AG04450 (cell line): ENCODE results near the gene MYLK. TPM values are rescaled to one million over a fixed set of nuclear protein-coding genes. Genes with fewer than 3 reads are reported as not detected.

Experiments
- CTCF ChIA-PET: fragments of 300-600, 350-600 bp; formaldehyde crosslinking; extraction: SDS; loops from one replicate; lab custom pipeline; 2022; ENCODE audit warnings: antibody characterized with exemption, inconsistent platforms; lab: Charles Lee
- POLR2A ChIA-PET: fragments of 350-600 bp; formaldehyde crosslinking; extraction: SDS; loops from one replicate; lab custom pipeline; 2021; ENCODE audit warnings: antibody characterized with exemption, inconsistent platforms; lab: Yijun Ruan, JAX
- DNase-seq: peaks from one replicate; pipeline ENCODE4 v3.0.0-alpha.2; 2011; ENCODE audit warnings: low read depth, low spot score
- H3K27ac ChIP-seq: one replicate; pipeline ENCODE4 v1.5.1; 2012; ENCODE audit warnings: low read depth, low read length, control low read depth
- H3K27me3 ChIP-seq: one replicate; pipeline ENCODE4 v1.6.0; 2012; ENCODE audit warnings: low read length; ENCODE audit not compliant: control insufficient read depth, insufficient read depth
- H3K4me3 ChIP-seq: 2 replicates; pipeline ENCODE4 v1.5.1; 2011; ENCODE audit warnings: mild to moderate bottlenecking, low read depth, low read length, control low read depth
- H3K9me3 ChIP-seq: 2 replicates; pipeline ENCODE4 v1.5.1; 2012; ENCODE audit warnings: low read length; ENCODE audit not compliant: control insufficient read depth, insufficient read depth
- polyA plus RNA-seq: library from polyadenylated mRNA; depleted of rRNA; stranded (reverse); fragments of >200 nt; gene quantifications from 2 replicates; pipeline ENCODE4 v1.2.3, GENCODE V29; 2011
- TF ChIP-seq, protein P1 (sequence below): IDR thresholded peaks from 2 replicates; pipeline ENCODE4 v1.5.1; 2011; ENCODE audit warnings: low read depth, low read length, control low read depth, inconsistent platforms

MYLK gene
- polyA plus RNA-seq, 1 experiment = 1,320 TPM

DNA sequence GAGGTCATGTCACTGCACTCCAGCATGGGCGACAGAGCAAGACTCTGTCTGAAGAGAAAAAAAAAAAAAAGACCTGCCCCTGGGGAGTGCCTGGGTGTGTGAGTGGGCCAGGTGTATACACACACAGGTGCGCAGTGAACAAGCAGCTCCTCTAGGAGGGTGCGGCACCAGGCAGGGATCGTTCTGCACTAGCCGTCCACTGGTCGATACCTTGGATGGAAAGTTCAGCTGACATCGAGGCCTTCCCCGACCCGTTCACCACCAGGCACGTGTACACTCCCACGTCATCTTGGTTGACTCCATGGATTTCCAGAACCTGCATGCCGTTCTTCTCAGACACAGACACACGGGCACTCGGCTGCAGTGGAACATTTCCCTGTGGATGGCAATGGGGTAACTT lies 147.0 kb downstream of the MYLK start:
- Histone ChIP-seq H3K27ac (no peak overlapping the region), H3K27me3 (no peaks in the 10 kb centered on the region), H3K4me3 (no peak overlapping the region), H3K9me3 (no peaks in the 10 kb centered on the region)
- ChIA-PET CTCF (no interaction called here), POLR2A (no interaction called here)
- TF ChIP-seq, protein P1, sequence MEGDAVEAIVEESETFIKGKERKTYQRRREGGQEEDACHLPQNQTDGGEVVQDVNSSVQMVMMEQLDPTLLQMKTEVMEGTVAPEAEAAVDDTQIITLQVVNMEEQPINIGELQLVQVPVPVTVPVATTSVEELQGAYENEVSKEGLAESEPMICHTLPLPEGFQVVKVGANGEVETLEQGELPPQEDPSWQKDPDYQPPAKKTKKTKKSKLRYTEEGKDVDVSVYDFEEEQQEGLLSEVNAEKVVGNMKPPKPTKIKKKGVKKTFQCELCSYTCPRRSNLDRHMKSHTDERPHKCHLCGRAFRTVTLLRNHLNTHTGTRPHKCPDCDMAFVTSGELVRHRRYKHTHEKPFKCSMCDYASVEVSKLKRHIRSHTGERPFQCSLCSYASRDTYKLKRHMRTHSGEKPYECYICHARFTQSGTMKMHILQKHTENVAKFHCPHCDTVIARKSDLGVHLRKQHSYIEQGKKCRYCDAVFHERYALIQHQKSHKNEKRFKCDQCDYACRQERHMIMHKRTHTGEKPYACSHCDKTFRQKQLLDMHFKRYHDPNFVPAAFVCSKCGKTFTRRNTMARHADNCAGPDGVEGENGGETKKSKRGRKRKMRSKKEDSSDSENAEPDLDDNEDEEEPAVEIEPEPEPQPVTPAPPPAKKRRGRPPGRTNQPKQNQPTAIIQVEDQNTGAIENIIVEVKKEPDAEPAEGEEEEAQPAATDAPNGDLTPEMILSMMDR = no peak
- DNase-seq = no peak

DNA sequence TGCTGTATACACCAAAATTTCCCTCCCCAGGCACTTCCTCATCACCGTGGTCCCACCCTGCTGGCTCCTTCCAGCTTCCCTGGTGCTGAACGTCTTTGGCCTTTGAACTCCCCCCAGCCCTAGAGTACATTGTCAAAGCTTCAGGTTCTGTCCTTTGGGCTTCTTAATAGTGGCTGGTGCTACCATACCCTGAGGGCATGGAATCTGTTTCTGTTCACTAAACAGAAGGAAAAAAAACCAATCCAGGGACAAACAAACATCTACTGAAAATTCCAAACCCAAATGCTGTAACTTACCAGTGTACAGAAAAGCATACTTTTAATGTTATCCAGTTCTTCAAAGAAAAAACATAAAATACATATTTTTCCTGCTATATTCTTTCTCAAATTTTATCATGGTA lies 148.7 kb downstream of the MYLK start:
- Histone ChIP-seq H3K27ac (peak overlapping the region; percentile 48), H3K9me3 (no peaks in the 10 kb centered on the region), H3K4me3 (no peak overlapping the region), H3K27me3 (no peaks in the 10 kb centered on the region)
- TF ChIP-seq, protein P1 = no peak
- DNase-seq = no peak
- ChIA-PET CTCF (no interaction called here), POLR2A (interaction anchor here (4.0 kb wide), 1 partner anchor 14 kb away, joined by 35 read pairs; no protein-coding TSS in a partner anchor)

DNA sequence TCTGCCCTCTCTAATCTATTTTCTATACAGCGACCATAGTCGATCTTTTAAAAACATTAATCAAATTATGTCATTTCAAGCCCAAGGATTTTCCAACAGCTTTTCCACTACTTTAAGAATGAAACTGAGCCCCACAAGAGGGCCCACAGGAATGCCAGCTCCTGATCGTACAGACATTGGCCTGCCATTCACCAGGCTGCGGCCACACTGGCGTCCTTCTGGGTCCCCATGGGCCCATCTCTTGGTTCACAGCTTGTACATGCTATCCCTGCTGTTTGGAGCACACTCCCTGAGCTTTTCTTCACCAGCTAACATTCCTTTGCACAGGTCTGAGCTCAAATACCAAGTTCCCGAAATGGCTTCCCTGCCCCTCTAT lies 149.6 kb downstream of the MYLK start:
- POLR2A ChIA-PET = interaction anchor here (0.5 to 4.0 kb wide), 4 partner anchors 15 to 226 kb away, joined by 3 to 35 read pairs (median 11); partner anchors contain the start of gene CCDC14
- CTCF ChIA-PET = interaction anchor here (1.0 to 2.5 kb wide), 2 partner anchors 11 to 16 kb away, joined by 3 to 16 read pairs; no protein-coding TSS in a partner anchor
- Histone ChIP-seq H3K27me3 (no peaks in the 10 kb centered on the region), H3K27ac (peak overlapping the region; percentile 91), H3K4me3 (no peak overlapping the region), H3K9me3 (no peaks in the 10 kb centered on the region)
- no peak for DNase-seq
- TF ChIP-seq, protein P1 = no peak

DNA sequence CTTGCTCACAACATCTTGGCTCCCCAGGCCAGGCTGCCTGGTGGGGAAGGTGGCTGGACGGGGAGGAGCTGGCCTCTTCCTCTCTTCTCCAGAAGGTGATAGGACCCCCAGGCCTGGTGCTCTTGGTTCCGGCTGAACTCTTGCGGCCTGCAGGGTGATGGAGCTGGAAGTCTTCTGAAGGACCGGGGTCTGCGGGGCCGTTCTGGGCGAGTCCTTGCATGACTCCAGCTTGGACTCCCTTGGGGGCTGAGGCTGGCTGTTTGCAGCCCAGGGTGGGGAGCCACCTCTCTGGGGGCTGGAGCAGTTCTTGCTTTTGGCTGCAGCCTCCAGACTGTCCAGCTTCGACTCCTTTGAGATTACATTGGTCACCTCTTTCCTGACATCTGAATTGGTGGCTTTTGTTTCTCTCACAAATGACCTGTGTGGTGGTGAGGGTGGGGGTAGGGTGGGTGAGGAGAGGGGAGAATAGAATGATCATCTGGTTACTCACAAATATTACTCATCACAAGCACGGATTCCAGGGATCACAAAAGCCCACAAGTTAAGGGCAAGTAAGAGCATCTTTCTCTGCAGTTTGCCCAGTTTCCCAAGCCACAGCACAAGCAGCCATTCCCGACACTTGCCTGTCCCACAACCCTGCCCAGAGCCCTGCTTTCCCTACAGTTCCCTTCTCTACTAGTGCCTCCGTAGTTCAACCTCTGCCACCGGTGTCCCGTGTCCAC lies 150.2 kb downstream of the MYLK start:
- ChIA-PET CTCF (interaction anchor here (0.6 to 2.5 kb wide), 4 partner anchors 11 to 279 kb away, joined by 3 to 16 read pairs (median 7); no protein-coding TSS in a partner anchor), POLR2A (interaction anchor here (0.5 to 4.0 kb wide), 7 partner anchors 7 to 227 kb away, joined by 3 to 35 read pairs (median 5); partner anchors contain the start of genes CCDC14 and MYLK)
- no peaks in the 10 kb centered on the region for H3K9me3 ChIP-seq
- no peaks in the 10 kb centered on the region for H3K27me3 ChIP-seq
- DNase-seq = peak; percentile 76
- no peak overlapping the region for H3K4me3 ChIP-seq
- TF ChIP-seq, protein P1 = no peak
- peak overlapping the region; percentile 91 for H3K27ac ChIP-seq

DNA sequence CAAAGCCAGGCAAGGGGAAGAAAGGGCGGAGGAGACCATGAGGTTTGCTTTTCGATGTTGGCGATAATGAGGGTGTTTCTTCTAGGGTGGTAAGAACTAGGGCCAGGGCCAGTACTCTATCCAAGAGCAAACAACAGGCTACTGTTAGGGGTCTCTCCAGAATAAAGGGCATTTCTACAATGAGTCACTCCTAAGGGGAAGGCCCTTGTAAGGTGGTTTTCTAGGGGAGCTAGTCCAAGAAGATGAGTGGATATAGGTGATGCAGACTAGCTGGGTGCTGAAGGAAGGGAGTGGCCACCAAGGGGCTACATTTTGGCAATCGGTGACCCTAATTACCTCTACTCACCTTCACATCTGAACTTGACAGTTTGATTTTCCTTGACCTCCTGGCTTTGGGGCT lies 150.8 kb downstream of the MYLK start:
- no peaks in the 10 kb centered on the region for H3K9me3 ChIP-seq
- POLR2A ChIA-PET = interaction anchor here (0.6 to 4.0 kb wide), 12 partner anchors 8 to 228 kb away, joined by 3 to 35 read pairs (median 5); partner anchors contain the start of genes CCDC14 and MYLK
- TF ChIP-seq, protein P1 = no peak
- no peak overlapping the region for H3K4me3 ChIP-seq
- no peak for DNase-seq
- peak overlapping the region; percentile 91 for H3K27ac ChIP-seq
- H3K27me3 ChIP-seq = no peaks in the 10 kb centered on the region
- CTCF ChIA-PET = interaction anchor here (0.6 to 2.5 kb wide), 3 partner anchors 10 to 280 kb away, joined by 3 to 16 read pairs (median 11); no protein-coding TSS in a partner anchor
